Large intestine (tissue), 3 donors: Measurements from ENCODE around the gene GNG10. TPM values are rescaled to one million over a fixed set of nuclear protein-coding genes. Genes with fewer than 3 reads are reported as not detected.
"Not testable (repeated sequence)": the region's sequence is repeated elsewhere in the genome, so short reads cannot be mapped to it uniquely, and the experiment has no call there.

Experiments used
- DNase-seq, 2 donors: peaks; one replicate each; pipeline versions ENCODE4 v3.0.0 to v3.0.0-alpha.2; 2013
- H3K27ac ChIP-seq: one replicate; pipeline ENCODE4 v1.5.1; 2013; ENCODE audit warnings: low read length
- H3K27me3 ChIP-seq: 2 replicates; pipeline ENCODE4 v1.6.1; 2013; ENCODE audit warnings: low read length; ENCODE audit not compliant: control insufficient read depth, insufficient read depth
- H3K36me3 ChIP-seq: 2 replicates; pipeline ENCODE4 v1.6.1; 2013; ENCODE audit warnings: low read length; ENCODE audit not compliant: control insufficient read depth, insufficient read depth
- H3K4me1 ChIP-seq: one replicate; pipeline ENCODE4 v1.6.1; 2013; ENCODE audit warnings: low read length; ENCODE audit not compliant: control insufficient read depth, insufficient read depth
- H3K4me3 ChIP-seq: one replicate; pipeline ENCODE4 v1.5.1; 2013; ENCODE audit warnings: low read length
- H3K9me3 ChIP-seq: one replicate; pipeline ENCODE4 v1.6.1; 2013; ENCODE audit warnings: mild to moderate bottlenecking, low read depth, low read length, moderate library complexity; ENCODE audit not compliant: control insufficient read depth
- WGBS: methylation state at CpG from one replicate; pipeline ENCODE4 v1.1.5; 2013; ENCODE audit warnings: low lambda C conversion rate; ENCODE audit not compliant: insufficient coverage; 5-methylcytosine and 5-hydroxymethylcytosine counted together
- polyA plus RNA-seq: library from polyadenylated mRNA; unstranded; fragments of 120-200 nt; gene quantifications from one replicate; pipeline ENCODE4 v1.2.1, GENCODE V29; 2013

The GNG10 gene
- polyA plus RNA-seq, 1 donor: 51.5 TPM

DNA sequence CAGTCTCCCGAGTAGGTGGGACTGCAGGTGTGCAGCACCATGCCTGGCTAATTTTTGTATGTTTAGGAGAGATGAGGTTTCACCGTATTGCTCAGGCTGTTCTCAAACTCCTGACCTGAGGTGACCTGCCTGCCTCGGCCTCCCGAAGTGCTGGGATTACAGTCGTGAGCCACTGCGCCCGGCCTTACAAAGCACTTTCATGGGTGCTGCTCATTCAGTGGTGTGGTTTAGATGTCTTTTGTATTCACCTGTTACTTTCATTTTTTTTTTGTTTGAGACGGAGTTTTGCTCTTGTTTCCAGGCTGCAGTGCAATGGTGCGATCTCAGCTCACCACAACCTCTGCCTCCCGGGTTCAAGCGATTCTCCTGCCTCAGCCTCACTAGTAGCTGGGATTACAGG is 7.2 kb downstream of the GNG10 start:
- WGBS: 100% methylated on average over 1 of the region's 11 CpGs
- H3K36me3 ChIP-seq: peaks cover 18% of the 10 kb centered on the region
- not testable (repeated sequence) for H3K9me3 ChIP-seq, H3K4me3 ChIP-seq, H3K27me3 ChIP-seq, DNase-seq, H3K27ac ChIP-seq, H3K4me1 ChIP-seq

DNA sequence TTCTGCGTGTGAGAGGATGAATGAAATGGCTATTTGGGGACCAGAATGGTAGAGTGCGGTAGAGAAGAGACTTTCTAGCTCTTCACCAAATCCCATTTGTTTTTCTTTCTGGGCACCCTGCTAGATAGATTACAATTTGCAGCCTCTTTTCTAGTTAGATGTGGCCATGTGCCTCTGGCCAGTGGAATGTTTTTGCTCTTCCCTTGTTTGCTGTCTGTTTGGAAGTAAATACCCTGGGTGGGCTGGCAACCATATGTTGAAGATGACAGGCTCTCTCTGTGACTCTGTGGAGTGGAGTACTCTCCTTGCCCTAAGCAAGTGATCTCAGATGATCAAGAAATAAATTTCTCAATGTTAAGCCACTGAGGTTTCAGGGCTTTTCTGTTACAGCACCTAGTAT is 12.9 kb downstream of the GNG10 start:
- H3K9me3 ChIP-seq: no peaks in the 10 kb centered on the region
- no peaks in the 10 kb centered on the region for H3K4me1 ChIP-seq
- no peaks in the 10 kb centered on the region for H3K27me3 ChIP-seq
- no peak overlapping the region for H3K4me3 ChIP-seq
- no CpG with 5 or more reads among the region's 2 CpGs for WGBS
- no peak overlapping the region for H3K27ac ChIP-seq
- H3K36me3 ChIP-seq: peaks cover 2% of the 10 kb centered on the region
- no peak for DNase-seq

DNA sequence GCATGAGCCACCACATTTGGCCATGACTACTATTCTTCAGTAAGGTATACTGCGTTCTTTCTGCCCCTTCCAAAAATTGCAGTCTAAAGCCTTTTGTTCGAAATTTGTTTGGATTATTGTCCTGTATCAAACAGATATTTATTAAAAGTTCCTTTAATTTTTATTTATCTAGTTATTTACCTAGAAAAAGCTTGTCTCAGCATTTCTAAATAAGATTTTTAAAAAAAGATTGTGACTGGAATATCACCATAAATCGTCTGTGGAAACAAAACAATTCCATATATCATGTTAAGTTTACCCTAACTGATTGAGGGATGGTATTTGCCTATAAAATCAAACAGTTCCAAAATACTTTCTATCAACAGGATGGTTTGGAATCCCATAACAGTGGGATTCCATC is 14.7 kb downstream of the GNG10 start:
- no peaks in the 10 kb centered on the region for H3K4me1 ChIP-seq
- H3K9me3 ChIP-seq: no peaks in the 10 kb centered on the region
- no peaks in the 10 kb centered on the region for H3K27me3 ChIP-seq
- H3K36me3 ChIP-seq: peaks cover 6% of the 10 kb centered on the region
- DNase-seq: no peak
- no peak overlapping the region for H3K4me3 ChIP-seq
- no peak overlapping the region for H3K27ac ChIP-seq
- 96% methylated on average over 3 of the region's 3 CpGs for WGBS

DNA sequence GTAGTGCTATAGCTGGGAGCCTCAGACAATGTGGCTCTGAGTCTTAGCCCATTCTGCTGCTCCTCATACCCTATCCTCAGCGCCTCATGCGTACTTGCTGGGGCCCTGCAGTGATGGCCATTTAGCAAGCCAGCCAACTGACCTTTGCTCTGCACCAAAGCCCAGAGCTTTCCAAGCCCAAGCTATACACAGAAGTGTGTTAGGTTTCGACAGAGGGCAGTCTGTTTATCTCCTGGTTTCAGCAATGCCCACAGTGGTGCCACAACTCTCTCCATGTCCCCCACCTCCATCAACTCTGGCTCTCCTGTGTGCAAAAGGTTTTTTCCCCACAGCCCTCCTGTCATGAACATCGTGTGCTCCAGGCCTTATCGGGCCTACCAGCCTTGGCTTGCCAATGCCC is 16.9 kb downstream of the GNG10 start:
- H3K4me1 ChIP-seq: no peaks in the 10 kb centered on the region
- no peaks in the 10 kb centered on the region for H3K27me3 ChIP-seq
- peak overlapping the region; percentile 34 for H3K27ac ChIP-seq
- H3K4me3 ChIP-seq: no peak overlapping the region
- WGBS: no CpG with 5 or more reads among the region's 5 CpGs
- no peaks in the 10 kb centered on the region for H3K9me3 ChIP-seq
- peaks cover 6% of the 10 kb centered on the region for H3K36me3 ChIP-seq
- DNase-seq: peak; percentile 45 to 60

DNA sequence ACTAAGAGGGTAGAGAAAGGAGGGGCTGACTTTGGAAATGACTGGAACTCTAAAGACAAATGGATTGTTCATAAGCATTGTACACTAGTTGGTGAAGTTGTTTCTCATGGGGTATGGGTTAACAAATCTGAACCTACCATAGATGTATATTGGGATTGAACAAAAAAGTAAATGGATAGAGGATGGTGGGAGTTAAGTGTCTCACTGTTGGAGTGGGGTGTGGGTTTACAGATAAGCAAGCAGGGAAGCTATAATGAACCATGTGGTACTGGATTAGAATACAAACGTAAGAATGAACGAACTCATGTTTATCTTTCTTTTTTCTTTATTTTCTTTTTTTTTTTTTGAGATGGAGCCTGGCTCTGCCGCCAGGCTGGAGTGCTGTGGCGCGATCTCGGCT is 17.8 kb downstream of the GNG10 start:
- Histone ChIP-seq H3K27ac (no peak overlapping the region), H3K4me1 (no peaks in the 10 kb centered on the region), H3K27me3 (no peaks in the 10 kb centered on the region), H3K4me3 (no peak overlapping the region), H3K9me3 (no peaks in the 10 kb centered on the region), H3K36me3 (peaks cover 6% of the 10 kb centered on the region)
- WGBS: 90% methylated on average over 2 of the region's 6 CpGs
- DNase-seq: no peak

DNA sequence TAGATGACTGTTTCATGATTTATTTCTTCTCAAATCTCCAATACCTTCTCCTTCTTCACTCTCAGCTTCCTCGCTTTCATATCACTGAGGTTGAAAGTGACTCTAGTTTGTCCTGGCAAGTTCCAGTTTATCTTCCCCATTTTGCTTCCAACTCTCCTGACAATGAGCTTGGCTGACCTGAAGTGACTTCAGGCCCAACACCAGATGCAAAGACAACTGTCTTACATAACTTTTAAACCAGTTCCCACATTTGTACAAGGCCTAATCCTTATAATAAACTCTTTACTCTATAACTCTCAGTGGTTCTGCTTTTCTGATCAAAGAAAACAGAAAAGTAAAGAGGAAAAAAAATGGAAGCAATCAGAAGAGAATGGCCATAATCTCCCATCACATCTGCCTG is 22.0 kb downstream of the GNG10 start:
- WGBS: 83% methylated on average over 1 of the region's 1 CpG
- no peaks in the 10 kb centered on the region for H3K9me3 ChIP-seq
- H3K27ac ChIP-seq: no peak overlapping the region
- peaks cover 7% of the 10 kb centered on the region for H3K4me1 ChIP-seq
- H3K27me3 ChIP-seq: no peaks in the 10 kb centered on the region
- H3K4me3 ChIP-seq: no peak overlapping the region
- H3K36me3 ChIP-seq: peaks cover 4% of the 10 kb centered on the region
- DNase-seq: no peak

DNA sequence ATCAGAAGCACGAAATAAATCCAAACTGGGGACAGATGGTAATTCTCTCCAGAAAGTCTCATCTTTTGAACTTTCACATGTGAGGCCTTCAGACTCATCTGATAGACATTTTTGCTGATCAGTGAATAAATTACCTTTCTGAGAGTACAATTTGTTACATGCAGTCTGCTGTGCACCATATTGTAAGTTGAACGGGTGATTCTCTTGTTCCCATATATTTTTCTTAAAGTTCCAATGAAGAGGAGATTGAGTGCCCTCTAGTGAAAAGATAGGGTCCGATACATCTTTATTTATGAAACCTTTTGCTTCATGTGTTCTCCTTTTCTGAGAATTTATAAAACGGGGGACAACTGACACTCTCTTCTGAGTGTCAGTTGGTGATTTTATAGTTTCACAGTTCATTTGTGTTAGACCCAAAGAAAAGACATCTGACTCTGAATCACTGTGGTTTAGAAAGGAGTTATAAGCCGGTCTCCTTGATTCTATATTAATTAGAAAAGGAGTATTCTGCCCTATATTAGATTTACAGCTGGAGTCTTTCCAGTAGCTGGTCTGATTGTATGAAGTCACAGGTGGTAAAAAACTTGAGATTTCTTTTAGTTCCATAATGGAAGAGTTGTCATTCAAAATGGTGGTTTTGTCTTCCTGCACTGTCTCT is 30.4 kb downstream of the GNG10 start:
- whole genome bisulfite sequencing: 53% methylated on average over 3 of the region's 5 CpGs
- H3K9me3 ChIP-seq: no peaks in the 10 kb centered on the region
- DNase-seq: peak in 1 of 2 donors; percentile 35

DNA sequence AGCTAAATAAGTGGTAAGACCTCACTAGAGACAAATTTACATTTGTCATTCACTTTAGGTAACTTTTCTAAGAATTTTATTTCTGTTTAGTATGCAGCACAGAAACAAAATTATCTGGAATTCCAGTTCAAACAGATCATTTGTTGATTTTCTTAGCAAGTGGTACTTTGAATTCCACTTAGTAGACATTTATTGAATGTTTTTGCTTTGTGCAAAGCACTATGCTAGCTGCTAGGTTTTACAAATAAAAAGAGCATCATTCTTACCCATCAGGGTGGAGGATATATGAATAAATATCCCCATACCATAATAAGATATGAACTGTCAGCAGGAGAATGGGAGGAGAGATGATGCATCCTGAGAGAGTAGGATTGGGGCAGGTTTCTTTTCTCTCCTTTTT is 35.4 kb downstream of the GNG10 start:
- no peak for DNase-seq
- Histone ChIP-seq H3K4me3 (no peak overlapping the region), H3K27me3 (no peaks in the 10 kb centered on the region), H3K36me3 (no peaks in the 10 kb centered on the region), H3K27ac (no peak overlapping the region), H3K9me3 (no peaks in the 10 kb centered on the region), H3K4me1 (no peaks in the 10 kb centered on the region)

More for the DNA sequence above, 30.4 kb downstream of the GNG10 start:
- Histone ChIP-seq H3K36me3 (no peaks in the 10 kb centered on the region), H3K4me3 (no peak overlapping the region), H3K27me3 (no peaks in the 10 kb centered on the region), H3K27ac (no peak overlapping the region), H3K4me1 (peaks cover 7% of the 10 kb centered on the region)

DNA sequence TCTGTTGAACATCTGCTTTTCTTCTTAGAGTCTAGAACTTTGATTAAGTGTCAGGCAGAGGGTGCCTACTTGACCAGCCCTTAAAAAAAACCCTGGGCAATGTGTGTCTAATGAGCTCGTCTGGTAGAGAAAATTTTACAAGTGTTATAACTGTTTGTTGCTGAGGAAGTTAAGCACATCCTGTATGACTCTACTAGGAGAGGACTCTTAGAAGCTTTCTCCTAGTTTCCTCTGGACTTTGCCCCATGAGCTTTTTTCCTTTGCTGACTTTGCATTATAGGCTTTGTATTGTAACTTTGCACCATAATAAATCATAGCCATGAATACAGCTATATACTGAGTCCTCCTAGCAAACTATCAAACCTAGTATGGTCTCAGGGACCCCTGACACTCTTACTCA is 39.4 kb downstream of the GNG10 start:
- peak; percentile 48 to 87 for DNase-seq
- Histone ChIP-seq H3K27ac (peak overlapping the region; percentile 74), H3K36me3 (no peaks in the 10 kb centered on the region), H3K27me3 (no peaks in the 10 kb centered on the region), H3K4me3 (no peak overlapping the region), H3K9me3 (no peaks in the 10 kb centered on the region), H3K4me1 (peaks cover 3% of the 10 kb centered on the region)
- no CpG with 5 or more reads among the region's 1 CpG for WGBS

DNA sequence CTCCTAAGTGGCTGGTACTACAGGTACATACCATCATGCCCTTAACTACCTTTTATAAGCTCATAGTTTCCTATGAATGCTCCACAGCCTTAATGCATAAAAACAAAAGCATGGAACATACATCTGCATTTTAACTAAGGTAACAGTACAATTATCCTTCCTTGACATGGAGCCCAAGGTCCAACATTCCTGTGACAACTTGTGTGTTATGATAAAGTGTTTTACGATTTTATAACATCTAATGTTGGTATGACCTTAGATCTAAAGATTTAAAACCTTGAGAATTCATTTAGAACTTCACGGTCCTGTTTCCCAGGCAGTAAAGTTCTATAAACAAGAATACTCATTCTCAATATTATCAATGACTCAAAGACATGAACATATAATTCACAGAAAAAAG is 43.1 kb downstream of the GNG10 start:
- H3K27ac ChIP-seq: no peak overlapping the region
- DNase-seq: peak in 1 of 2 donors; percentile 41
- no peaks in the 10 kb centered on the region for H3K36me3 ChIP-seq
- H3K27me3 ChIP-seq: no peaks in the 10 kb centered on the region
- WGBS: 50% methylated on average over 1 of the region's 2 CpGs
- H3K4me3 ChIP-seq: no peak overlapping the region
- H3K4me1 ChIP-seq: peaks cover 3% of the 10 kb centered on the region
- H3K9me3 ChIP-seq: no peaks in the 10 kb centered on the region

DNA sequence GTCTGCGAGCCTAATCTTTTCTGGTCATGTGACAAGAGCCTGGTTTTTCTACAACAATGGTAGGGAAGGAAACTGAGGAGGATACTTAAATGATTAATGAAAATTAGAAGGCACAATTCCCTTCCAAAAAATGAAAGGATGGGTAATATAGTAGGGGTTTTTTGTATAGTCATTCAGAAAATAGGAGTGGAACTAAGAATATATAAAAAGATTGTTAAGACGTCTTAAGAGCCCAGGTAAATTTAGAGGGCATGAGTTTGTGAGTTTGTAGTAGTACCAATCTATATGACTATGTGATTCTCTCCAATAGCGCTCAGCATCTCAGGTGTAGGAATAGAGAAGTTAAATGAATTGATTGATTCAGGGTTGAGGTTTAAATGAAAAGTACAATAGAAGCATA is 50.1 kb downstream of the GNG10 start:
- 86% methylated on average over 2 of the region's 3 CpGs for whole genome bisulfite sequencing
- no peak overlapping the region for H3K27ac ChIP-seq
- no peak overlapping the region for H3K4me3 ChIP-seq
- H3K4me1 ChIP-seq: no peaks in the 10 kb centered on the region
- no peaks in the 10 kb centered on the region for H3K27me3 ChIP-seq
- no peaks in the 10 kb centered on the region for H3K9me3 ChIP-seq
- no peaks in the 10 kb centered on the region for H3K36me3 ChIP-seq
- no peak for DNase-seq
